GM19372 (cell line): Measurements from ENCODE around the gene KLF3.
"Not testable (repeated sequence)": the region's sequence is repeated elsewhere in the genome, so short reads cannot be mapped to it uniquely, and the experiment has no call there.

Experiments
- ATAC-seq: cut with Tn5 transposase; IDR thresholded peaks from one replicate; pipeline ENCODE4 v1.9.1; 2021; ENCODE audit warnings: mild to moderate bottlenecking, low read depth, moderate library complexity; ENCODE audit not compliant: unreplicated experiment

Gene KLF3

DNA sequence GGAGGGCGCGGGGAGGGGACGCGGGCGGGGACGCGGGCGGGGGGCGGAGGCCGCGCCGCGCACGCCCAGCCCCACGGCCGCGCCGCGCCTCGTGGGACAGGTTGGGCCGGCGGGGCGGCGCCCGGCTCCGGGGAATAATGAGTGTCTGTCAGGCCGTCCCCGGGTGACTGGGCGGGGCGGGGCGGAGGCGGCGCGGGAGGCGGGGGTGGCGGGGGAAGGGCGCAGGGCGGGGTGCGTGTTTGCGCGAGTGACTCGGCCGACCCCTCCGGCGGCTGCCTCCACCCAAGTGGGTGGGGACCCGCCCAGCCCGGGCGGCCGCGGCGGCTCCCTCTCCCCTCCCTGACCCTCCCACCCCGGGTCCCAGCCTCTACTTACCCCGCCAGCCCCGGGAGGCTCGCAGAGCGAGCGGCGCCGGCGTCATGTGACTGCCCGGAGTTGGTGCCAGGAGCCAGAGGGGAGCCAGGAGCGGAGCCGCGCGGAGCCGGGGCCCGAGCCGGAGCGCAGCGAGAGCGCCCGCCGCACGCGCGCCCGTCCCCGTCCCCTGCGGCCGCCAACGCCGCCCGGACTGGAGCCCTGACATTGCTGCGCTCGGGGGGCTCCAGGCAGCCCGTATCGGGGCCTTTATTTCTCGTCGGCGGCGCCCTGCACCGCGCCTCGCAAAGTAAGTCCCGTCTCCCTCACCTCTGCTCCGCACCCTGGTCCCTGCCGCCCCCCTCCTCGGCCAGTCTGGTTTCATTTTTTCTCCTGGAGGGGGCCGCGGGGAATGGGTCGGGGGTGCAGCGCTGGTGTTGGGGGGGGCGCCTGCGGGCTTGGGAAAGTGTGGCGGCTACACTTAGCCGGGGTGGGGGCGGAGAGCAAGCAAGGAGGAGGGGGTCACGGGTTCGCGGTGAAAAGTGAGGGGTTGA, at the start of gene KLF3:
Gene KLF3 (plus strand): TSS at position 399 of the 905 bp plus-strand sequence. CDS start 16,427 bp downstream, outside the sequence.
- peak; percentile 66 for ATAC-seq

DNA sequence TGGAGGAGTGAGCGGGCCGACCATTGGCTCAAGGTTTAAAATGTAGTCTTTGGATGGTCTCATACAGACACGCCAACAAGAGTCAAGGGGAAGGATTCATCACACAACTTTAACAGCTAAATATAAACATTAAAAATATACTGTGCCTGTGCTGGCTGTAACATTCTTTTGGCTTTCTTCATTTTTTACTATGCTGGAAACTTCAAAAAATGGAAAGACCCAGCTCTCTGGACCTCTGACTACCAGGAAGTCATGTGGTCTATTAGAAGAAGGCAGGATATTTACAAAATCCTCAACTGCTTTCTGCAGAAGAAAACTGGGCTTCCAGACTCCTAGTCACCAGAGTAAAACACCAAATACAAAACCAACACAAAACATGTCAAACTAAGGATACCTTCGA, 49.8 kb upstream of the KLF3 start:
- no peak for ATAC-seq

DNA sequence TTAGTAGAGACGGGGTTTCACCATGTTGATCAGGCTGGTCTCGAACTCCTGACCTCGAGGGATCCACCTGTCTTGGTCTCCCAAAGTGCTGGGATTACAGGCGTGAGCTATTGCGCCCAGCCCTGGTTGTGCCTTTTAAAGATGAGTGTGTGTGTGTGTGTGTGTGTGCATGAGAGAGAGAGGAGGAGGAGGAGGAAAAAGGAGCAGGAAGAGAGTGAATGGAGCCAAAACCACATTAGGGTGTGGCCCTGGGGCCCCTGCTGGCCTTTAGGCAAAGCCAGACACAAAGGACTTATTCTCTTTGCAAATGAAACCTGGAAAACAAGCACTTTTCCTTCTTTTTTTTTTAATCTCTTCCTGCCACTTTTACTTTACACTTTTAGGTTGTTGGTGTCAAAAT, 48.2 kb upstream of the KLF3 start:
- no peak for ATAC-seq

DNA sequence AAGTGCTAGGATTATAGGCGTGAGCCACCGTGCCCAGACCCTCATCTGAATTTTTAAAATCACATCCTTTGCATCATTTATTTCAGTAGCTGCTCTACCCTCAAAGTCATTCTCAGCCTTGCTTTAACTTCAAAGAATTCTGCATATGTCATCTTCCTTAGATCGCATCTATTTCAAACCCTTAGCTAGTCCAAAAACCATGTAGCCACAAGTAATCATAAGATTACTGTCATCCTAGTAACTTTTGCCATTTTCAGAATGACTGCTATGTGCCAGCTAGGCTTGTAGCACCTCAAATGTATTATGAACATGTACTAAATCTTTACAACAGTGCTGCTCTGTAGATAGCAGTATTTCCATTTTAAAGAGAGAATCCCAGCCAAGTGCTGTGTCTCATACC, 45.5 kb upstream of the KLF3 start:
- ATAC-seq: no peak

DNA sequence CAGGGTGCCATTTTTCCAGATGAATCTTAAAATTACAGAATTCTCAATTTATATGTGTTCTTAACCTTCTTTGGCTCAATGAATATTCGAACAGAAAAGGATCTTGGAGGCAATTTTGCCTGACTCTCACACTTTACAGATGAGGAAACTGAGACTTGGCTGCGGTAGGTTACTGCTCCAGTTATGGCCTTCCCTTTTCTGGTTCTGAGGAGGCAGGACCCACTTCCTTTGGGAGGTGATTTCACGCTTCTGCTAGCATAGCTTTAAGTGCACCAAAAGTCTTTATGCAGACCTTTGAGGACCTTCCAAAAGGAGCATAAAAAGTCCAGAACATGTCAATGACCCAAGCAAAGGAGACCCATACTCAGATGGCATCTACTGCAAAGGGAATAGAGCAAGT, 44.7 kb upstream of the KLF3 start:
- no peak for ATAC-seq

DNA sequence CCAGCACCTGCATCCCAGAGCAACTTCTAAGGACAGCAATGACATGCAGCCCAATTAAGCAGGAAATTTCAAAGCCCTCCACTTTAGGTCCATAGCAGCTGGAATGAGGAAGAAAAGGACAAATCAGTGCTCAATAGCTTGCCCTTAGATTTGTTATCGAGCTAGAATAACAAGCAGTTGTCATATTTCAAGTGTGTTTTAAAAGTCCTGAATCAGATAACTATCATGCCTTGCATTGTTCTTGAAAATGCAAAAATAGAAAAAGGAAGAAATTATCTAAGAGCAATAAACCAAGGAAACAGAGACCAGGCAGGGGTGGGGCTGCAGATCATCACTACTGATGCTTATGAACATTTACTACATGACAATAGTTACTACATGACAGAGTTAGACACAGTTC, 43.9 kb upstream of the KLF3 start:
- no peak for ATAC-seq

DNA sequence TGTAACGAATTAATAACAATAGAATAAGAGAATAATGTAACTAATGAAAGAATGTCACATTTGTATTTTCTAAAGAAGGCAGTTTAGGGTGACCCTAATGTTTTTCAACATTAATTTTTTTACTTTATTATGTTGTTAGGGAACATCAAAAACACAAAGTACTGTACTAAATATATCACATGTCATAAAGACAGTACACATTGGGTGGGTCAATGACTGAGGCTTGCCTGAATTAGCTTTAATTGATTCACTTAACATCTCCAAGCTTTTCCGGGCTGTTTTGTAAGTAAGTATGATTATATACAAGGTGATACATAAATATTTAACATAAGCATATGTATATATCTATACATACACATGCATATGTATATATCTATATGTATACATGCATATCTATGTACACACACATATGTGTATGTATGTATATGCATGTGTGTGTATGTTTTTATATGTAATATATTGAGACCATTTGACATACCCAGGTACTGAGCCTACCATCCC, 43.4 kb upstream of the KLF3 start:
- no peak for ATAC-seq

DNA sequence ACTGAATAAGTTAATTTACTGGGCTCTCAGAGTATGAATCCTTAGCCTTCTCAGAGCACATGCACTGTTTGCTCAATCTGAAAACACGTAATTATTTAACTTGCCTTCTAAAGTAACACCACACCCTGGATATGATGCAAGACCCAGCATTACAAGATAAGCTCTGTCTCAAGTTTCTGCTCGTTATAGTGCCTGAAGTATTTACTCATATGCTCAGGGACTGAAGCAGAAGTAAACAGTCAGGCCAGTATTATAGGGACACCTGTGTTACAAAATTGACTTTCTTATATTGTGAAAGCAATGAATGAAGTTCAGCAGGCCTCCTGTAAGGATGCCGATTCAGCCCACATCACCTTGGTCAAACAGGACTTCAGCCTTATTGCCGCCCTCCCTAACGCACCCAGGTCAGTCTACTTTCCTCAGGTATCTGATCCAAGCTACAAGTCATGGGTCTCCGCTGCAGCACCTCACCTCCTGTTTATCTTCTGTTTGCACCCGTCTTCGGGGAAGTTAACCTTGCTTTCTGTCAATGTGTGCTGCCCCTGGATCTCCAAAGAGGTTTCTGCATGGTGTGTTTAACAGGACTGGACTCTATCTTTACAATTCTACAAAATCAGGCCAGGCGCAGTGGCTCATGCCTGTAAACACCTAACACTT, 42.8 kb upstream of the KLF3 start:
- ATAC-seq: no peak

DNA sequence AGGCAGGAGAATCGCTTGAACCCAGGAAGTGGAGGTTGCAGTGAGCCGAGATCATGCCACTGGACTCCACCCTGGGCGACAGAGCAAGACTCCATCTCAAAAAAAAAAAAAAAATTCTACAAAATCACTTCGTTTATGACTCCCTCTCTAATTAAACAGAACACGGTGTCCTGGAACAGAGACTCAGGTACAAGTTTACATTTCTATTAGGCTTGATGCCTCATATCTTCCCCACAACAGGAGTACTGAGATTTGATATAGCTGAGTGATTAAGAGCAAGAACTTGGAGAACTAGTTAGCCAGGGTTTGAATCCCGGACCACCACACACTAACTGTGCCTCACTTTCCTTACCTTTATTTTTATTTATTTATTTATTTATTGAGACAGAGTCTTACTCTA, 42.2 kb upstream of the KLF3 start:
- ATAC-seq: no peak

DNA sequence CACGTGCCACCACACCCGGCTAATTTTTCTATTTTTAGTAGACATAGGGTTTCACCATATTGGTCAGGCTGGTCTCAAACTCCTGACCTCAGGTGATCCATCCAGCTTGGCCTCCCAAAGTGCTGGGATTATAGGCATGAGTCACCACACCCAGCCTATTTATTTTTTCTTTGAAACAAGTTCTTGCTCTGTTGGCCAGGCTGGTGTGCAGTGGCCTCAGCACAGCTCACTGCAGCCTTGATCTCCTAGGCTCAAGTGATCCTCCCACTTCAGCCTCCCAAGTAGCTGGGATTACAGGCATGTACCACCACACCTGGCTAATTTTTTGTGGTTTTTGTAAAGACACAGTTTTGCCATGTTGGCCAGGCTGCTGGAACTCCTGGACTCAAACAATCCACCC, 41.7 kb upstream of the KLF3 start:
- ATAC-seq: not testable (repeated sequence)

DNA sequence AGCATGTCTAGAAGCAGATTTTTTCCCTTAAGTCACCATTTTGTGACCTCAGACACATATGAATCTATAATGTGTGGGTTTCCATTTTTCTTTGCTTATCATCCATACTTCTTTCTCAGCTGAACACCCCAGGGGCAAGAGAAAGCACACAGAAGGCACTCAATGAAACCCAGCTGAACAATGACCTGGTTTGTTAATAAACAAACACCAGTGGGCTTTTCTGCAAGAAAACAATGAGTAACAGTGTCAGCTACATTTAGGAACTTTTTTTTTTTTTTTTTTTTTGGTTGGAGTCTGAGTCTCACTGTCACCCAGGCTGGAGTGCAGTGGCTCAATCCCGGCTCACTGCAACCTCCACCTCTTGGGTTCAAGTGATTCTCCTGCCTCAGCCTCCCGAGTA, 40.7 kb upstream of the KLF3 start:
- ATAC-seq: no peak

DNA sequence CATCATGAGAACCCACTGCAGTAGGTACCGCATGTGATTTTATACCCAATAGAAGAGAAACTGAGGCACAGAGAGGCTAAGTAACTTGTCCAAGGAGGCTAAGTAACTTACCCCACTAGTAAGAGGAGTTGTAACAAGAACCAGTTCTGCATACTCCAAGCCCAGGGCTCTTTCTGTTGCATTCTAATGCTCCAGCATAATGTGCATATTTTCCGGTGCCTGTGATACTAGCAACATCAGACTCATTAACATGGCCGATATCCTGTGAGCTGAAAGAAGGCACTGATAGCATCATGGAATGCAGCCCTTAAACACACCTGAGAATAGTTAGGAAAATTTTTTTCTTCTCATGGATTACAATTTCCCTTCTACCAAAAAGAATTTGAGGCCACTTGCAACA, 39.7 kb upstream of the KLF3 start:
- ATAC-seq: no peak

DNA sequence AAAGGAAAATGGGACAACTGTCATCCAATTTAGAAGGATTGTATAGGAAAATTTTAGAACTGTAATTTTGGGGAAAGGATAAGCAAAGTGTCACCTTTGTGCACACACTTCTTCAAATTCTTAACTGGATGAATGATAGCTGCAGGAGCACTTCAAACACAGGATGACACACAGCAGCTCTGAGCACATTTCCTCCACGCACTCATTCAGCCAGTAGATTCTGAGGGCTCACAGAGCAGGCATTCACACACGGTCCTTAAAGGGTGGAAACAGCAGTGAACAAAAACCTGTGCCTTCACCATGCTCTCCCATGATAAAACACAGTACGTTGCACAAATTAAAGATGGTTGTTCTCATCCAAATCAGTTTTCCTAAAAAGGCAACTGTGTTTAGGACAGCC, 38.5 kb upstream of the KLF3 start:
- no peak for ATAC-seq

DNA sequence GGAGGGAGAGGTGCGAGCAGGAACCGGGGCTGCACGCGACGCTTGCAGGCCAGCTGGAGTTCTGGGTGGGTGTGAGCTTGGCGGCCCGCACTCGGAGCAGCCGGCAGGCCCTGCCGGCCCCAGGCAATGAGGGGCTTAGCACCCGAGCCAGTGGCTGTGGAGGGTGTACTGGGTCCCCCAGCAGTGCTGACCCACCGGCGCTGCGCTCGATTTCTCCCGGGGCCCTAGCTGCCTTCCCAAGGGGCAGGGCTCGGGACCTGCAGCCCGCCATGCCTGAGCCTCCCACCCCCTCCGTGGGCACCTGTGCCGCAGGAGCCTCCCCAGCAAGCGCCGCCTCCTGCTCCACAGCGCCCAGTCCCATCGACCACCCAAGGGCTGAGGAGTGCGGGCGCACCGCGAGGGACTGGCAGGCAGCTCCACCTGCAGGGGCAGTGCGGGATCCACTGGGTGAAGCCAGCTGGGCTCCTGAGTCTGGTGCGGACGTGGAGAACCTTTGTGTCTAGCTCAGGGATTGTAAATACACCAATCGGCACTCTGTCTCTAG, 37.0 kb upstream of the KLF3 start:
- ATAC-seq: not testable (repeated sequence)

DNA sequence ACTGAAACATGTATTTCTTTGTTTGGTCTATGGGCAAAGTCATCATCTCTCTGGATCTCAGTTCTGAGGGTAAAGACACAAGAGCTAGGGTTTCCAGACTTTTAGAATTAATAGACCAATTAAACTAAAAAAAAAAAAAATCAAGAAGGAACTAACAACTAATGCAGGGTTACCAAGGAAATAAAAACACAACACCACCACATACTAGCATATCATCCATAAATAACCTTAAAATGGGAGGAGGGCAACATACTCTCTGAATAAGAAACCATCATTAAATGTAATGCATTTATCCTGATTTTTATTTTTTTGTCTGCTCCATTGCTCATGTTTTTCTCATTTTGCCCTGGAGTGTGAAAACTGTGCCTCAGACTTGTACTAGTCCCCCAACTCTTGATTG, 33.5 kb upstream of the KLF3 start:
- ATAC-seq: no peak

DNA sequence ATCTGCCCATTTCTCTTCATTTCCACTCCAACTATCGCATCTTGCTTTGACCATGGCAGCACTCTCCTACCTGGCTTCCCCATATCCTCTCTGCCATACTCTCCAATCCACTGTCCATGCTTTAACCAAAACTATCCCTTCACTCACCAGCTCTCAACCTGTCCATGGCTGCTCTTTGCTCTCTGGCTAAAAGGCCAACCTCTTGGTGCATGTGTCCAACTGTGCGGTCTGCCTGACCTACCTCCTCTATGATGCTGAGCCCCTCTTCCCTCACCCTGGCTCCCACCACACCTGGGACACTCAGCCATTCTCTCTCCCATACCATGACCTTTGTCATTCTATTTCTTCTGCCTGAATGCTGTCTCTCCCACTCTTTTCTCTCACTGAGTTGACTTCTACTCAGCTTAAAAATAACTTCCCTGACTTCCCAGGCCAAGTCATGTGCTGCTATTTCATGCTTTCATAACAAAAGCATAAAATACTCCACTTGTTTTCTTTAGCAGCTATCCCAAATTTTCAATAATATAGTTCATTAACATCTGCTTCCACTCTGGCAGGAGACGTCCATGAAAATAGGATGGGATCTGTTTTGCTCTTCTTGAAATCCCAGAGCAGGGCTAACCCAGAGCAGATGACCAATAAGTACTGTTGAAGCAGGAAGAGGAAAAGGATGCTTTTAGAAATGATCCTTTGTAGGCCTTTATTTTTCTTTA, 29.8 kb upstream of the KLF3 start:
- no peak for ATAC-seq

DNA sequence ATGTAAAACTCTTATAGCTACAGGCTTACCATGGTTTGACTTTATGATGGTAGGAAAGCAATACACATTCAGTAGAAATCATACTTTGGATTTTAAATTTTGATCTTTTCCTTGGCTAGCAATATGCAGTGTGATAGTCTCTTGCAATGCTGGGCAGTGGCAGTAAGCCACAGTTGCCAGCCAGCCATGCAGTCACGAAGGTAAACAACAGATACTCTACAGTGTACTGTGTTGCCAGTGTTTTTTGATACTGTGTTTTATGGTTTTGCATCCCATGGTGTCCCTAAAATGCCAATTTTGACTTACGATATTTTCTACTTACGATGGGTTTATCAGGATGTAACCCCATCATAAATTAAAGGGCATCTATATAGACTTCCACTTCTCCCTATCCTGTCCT, 24.8 kb upstream of the KLF3 start:
- no peak for ATAC-seq

DNA sequence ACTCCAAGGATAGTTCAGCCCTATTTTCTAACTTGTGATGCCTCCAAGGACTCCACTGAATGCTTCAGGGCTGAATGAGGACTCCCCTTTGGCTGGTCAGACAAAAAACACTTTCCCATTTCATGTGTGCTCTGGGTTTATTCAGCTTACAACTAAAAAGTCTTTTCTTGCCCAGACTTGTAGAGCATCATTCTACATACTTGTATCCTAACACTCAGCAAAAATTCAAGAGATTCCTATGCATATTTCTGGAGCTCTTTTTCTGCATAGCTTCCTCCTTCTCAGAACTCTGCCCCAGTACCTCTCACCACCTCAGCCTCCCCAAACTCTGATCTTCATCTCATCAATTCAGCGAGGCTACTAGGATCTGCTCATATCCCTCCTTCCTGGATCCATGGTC, 22.2 kb upstream of the KLF3 start:
- no peak for ATAC-seq

DNA sequence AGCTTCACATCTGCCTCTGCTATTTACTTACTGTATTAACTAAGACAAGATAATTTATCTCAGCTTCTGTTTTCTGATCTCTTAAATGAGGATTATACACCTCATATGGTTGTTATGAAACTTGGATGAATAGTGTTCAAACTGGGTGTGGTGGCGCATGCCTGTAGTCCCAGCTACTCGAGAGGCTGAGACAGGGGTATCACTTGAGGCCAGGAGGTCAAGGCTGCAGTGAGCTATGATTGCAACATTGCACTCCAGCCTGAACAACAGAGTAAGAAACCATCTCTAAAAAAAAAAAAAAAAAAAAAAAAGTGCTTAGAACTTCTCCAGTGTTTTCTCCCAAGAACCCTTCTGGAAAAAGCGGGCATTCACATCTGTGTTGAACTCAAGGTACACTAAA, 19.8 kb upstream of the KLF3 start:
- ATAC-seq: no peak

DNA sequence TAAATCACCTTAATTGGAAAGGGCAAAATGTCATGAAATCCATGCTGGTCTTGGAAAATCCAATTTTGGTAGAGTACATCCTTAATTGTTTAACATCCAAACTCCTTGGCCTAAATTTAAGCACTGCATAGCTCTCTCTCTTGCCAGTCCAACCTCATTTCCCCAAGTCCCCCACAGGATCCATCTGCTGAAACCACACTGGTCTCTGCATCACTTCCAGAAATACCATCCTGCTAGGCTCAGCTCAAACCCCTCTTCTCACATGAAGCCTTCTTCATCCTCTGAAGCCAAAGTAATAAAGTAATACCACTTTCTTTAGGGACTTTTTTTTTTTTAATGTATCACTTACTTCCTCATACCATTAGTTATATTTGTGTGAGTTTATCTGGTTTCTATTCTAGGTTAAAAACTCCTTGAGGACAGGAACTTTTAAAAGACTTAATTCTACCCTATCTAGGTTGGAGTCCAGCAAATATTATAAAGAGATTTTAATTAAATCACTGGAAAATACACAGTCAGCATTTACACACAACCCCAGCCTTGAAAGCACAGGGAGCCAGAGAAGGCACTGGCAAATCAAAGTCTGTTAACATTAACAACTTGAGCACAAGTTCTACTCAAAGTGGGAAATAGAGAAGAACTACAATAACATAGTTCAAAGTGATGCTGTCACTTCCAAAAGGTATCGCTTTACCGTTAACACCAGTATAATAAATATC, 16.7 kb upstream of the KLF3 start:
- ATAC-seq: no peak
